Calu3 (cell line): ENCODE measurements around the gene KRTAP10-11. TPM values are rescaled to one million over a fixed set of nuclear protein-coding genes. Genes with fewer than 3 reads are reported as not detected.

Experiments used
- BruUV-seq: library from RNA; stranded (reverse); fragments of 400-500 nt; replicated peaks from 2 replicates; lab custom pipeline; 2021; lab: Mats Ljungman, UMichigan
- CTCF ChIA-PET: fragments of 300-600 bp; sonication (Branson Sonifier 250); formaldehyde crosslinking; loops from one replicate; lab custom pipeline; 2022; ENCODE audit warnings: antibody characterized with exemption; lab: Charles Lee
- DNase-seq: peaks from one replicate; pipeline ENCODE4 v3.0.0; 2022
- H3K27ac Mint-ChIP-seq: one replicate; pipeline ENCODE4 v1.8.0; 2022; ENCODE audit warnings: mixed read lengths; ENCODE audit not compliant: unreplicated experiment
- H3K27me3 Mint-ChIP-seq: one replicate; pipeline ENCODE4 v1.8.0; 2022; ENCODE audit warnings: mixed read lengths; ENCODE audit not compliant: unreplicated experiment
- H3K36me3 Mint-ChIP-seq: one replicate; pipeline ENCODE4 v1.8.0; 2022; ENCODE audit warnings: mild to moderate bottlenecking, moderate library complexity, mixed read lengths; ENCODE audit not compliant: insufficient read depth, unreplicated experiment
- H3K4me1 Mint-ChIP-seq: one replicate; pipeline ENCODE4 v1.8.0; 2022; ENCODE audit warnings: mild to moderate bottlenecking, low read depth, mixed read lengths; ENCODE audit not compliant: unreplicated experiment
- H3K4me3 Mint-ChIP-seq: one replicate; pipeline ENCODE4 v1.8.0; 2022; ENCODE audit warnings: mild to moderate bottlenecking, low read depth, moderate library complexity, mixed read lengths; ENCODE audit not compliant: unreplicated experiment
- H3K9me3 Mint-ChIP-seq: one replicate; pipeline ENCODE4 v1.8.0; 2022; ENCODE audit warnings: low read depth, mixed read lengths; ENCODE audit not compliant: unreplicated experiment
- intact Hi-C: fragments of 100-400 bp; cut with micrococcal nuclease; formaldehyde crosslinking; loops from one replicate; pipeline ENCODE4 v1.10.0; 2022; ENCODE audit not compliant: unreplicated experiment
- total RNA-seq: library from RNA; stranded (reverse); gene quantifications from 2 replicates; pipeline ENCODE4 v1.2.3, GENCODE V29; 2022
- TF ChIP-seq, protein P1 (sequence below): fragments of 200-600 bp; IDR thresholded peaks from one replicate; pipeline ENCODE4 v1.8.0; 2022; ENCODE audit warnings: antibody characterized with exemption; ENCODE audit not compliant: unreplicated experiment

The KRTAP10-11 gene
- total RNA-seq, 1 experiment from 2014 or later: not detected

DNA sequence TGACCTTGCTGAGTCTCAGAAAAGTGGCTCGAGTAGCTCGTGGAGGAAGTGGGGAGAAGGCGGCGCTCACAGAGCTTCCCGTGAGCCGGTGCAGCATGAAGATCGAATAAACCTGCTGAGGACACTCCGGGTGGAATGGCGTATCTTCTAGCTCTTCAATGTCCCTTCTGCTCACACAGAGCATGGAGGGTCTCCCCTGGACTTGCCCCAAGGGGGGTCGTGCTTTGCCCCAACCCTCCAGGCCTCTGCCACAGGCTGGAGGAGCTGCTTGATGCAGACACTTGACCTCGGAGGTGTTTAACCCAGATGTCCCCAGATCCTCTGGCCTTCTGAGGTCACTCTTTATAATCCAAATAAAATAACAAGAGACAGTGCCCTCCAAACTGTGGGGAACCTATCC is 48.6 kb downstream of the KRTAP10-11 start:
- TF ChIP-seq, protein P1, sequence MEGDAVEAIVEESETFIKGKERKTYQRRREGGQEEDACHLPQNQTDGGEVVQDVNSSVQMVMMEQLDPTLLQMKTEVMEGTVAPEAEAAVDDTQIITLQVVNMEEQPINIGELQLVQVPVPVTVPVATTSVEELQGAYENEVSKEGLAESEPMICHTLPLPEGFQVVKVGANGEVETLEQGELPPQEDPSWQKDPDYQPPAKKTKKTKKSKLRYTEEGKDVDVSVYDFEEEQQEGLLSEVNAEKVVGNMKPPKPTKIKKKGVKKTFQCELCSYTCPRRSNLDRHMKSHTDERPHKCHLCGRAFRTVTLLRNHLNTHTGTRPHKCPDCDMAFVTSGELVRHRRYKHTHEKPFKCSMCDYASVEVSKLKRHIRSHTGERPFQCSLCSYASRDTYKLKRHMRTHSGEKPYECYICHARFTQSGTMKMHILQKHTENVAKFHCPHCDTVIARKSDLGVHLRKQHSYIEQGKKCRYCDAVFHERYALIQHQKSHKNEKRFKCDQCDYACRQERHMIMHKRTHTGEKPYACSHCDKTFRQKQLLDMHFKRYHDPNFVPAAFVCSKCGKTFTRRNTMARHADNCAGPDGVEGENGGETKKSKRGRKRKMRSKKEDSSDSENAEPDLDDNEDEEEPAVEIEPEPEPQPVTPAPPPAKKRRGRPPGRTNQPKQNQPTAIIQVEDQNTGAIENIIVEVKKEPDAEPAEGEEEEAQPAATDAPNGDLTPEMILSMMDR: no peak
- peaks cover 14% of the 10 kb centered on the region for H3K4me1 Mint-ChIP-seq
- CTCF ChIA-PET: interaction anchor here (0.5 kb wide), 1 partner anchor 593 kb away, joined by 4 read pairs; the partner anchor contains the start of gene POFUT2
- no peak overlapping the region for H3K27ac Mint-ChIP-seq
- intact Hi-C loops: no loop called here
- H3K4me3 Mint-ChIP-seq: no peak overlapping the region
- no TSS peak for BruUV-seq
- H3K27me3 Mint-ChIP-seq: peaks cover 88% of the 10 kb centered on the region
- DNase-seq: no peak
- H3K36me3 Mint-ChIP-seq: no peaks in the 10 kb centered on the region
- peaks cover 2% of the 10 kb centered on the region for H3K9me3 Mint-ChIP-seq

DNA sequence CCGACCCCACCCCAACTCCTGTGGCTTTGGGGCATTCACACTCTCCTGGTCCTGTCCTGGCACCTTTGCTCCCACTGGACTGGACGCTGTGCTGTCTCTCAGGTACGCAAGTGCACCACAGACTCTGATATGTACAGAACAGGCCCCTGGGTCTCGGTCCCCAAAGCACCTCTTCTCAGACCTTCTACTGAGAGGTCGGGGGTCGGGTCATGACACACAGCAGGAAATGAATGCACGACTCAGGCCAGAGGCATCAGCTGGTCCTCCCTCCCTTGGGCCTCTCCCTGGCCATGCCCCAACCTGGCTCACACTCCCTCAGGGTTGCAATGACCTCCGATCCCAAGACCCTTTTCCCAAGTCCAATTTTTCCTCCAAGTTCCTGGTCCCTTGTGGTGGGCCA is 49.0 kb downstream of the KRTAP10-11 start:
- peaks cover 88% of the 10 kb centered on the region for H3K27me3 Mint-ChIP-seq
- CTCF ChIA-PET: no interaction called here
- H3K36me3 Mint-ChIP-seq: no peaks in the 10 kb centered on the region
- H3K4me1 Mint-ChIP-seq: peaks cover 14% of the 10 kb centered on the region
- BruUV-seq: no TSS peak
- H3K27ac Mint-ChIP-seq: no peak overlapping the region
- TF ChIP-seq, protein P1: no peak
- intact Hi-C loops: no loop called here
- no peak for DNase-seq
- H3K4me3 Mint-ChIP-seq: no peak overlapping the region
- peaks cover 2% of the 10 kb centered on the region for H3K9me3 Mint-ChIP-seq

DNA sequence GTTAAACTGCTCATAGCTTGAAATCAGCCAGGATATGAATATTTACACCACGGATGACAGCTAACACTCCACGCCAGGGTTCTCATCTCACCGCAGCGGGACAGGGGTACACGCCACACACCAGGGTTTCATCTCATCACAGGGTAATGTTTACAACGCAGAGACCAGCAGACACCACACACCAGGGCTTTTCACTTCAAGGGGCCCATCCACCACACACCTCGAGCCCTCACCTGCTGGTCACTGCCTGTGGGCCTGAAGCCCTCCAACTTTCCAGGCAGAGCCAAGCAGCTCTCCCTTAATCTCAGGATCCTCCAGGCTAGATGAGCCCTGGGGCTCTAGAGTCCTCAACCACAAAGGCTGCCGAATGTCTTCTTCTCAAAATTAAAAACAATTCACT is 49.4 kb downstream of the KRTAP10-11 start:
- BruUV-seq: no TSS peak
- TF ChIP-seq, protein P1: no peak
- Mint-ChIP-seq H3K27ac (no peak overlapping the region), H3K4me3 (no peak overlapping the region), H3K27me3 (peaks cover 88% of the 10 kb centered on the region), H3K4me1 (peaks cover 14% of the 10 kb centered on the region), H3K9me3 (peaks cover 2% of the 10 kb centered on the region), H3K36me3 (no peaks in the 10 kb centered on the region)
- DNase-seq: no peak
- CTCF ChIA-PET: no interaction called here
- intact Hi-C loops: no loop called here

DNA sequence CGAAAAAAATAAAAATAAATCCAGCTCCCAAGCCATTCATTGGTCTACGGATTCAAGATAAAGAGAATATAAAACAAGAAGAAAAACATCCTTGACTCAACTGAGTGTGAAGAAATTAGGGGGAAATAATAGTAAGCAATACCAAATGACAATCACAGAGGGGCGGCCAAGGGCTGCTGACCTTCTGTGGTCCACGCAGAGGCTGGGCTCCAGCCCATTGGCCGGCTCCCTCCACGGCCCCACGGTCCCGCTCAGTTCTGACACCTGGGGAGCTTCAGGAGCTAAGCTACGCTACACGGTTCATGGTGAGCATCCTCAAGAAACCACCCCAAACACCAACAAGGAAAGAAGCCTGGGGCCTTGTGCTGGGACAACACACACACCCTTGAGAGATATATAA is 50.4 kb downstream of the KRTAP10-11 start:
- intact Hi-C loops: no loop called here
- peaks cover 14% of the 10 kb centered on the region for H3K4me1 Mint-ChIP-seq
- no TSS peak for BruUV-seq
- H3K36me3 Mint-ChIP-seq: no peaks in the 10 kb centered on the region
- no peak for DNase-seq
- no peak overlapping the region for H3K4me3 Mint-ChIP-seq
- H3K9me3 Mint-ChIP-seq: peaks cover 2% of the 10 kb centered on the region
- TF ChIP-seq, protein P1: no peak
- H3K27ac Mint-ChIP-seq: no peak overlapping the region
- peaks cover 88% of the 10 kb centered on the region for H3K27me3 Mint-ChIP-seq
- CTCF ChIA-PET: no interaction called here

Other genes with a start within 250 kb of the KRTAP10-11 start
- 0.40 and 0.61 TPM in 2 replicates for gene LRRC3, start 190.9 kb upstream of the KRTAP10-11 start, total RNA-seq
- not detected in 2 replicates for gene KRTAP10-1, start 106.2 kb upstream of the KRTAP10-11 start, total RNA-seq
- not detected in 2 replicates for gene KRTAP10-2, start 94.9 kb upstream of the KRTAP10-11 start, total RNA-seq
- gene KRTAP10-3, start 87.6 kb upstream of the KRTAP10-11 start, total RNA-seq: not detected in 2 replicates
- gene KRTAP10-4, start 72.7 kb upstream of the KRTAP10-11 start, total RNA-seq: not detected in 2 replicates
- gene KRTAP10-5, start 65.8 kb upstream of the KRTAP10-11 start, total RNA-seq: not detected in 2 replicates
- gene KRTAP10-6, start 53.9 kb upstream of the KRTAP10-11 start, total RNA-seq: not detected in 2 replicates
- not detected in 2 replicates for gene KRTAP10-7, start 45.8 kb upstream of the KRTAP10-11 start, total RNA-seq
- gene KRTAP10-8, start 34.3 kb upstream of the KRTAP10-11 start, total RNA-seq: not detected in 2 replicates
- gene KRTAP10-9, start 19.3 kb upstream of the KRTAP10-11 start, total RNA-seq: not detected in 2 replicates
- gene KRTAP10-10, start 9.1 kb upstream of the KRTAP10-11 start, total RNA-seq: not detected in 2 replicates
- not detected in 2 replicates for gene KRTAP12-4, start 8.2 kb downstream of the KRTAP10-11 start, total RNA-seq
- gene KRTAP12-3, start 11.5 kb downstream of the KRTAP10-11 start, total RNA-seq: not detected in 2 replicates
- gene KRTAP12-2, start 20.5 kb downstream of the KRTAP10-11 start, total RNA-seq: not detected in 2 replicates
- not detected in 2 replicates for gene KRTAP12-1, start 35.7 kb downstream of the KRTAP10-11 start, total RNA-seq
- gene KRTAP10-12, start 50.8 kb downstream of the KRTAP10-11 start, total RNA-seq: not detected in 2 replicates
- gene TSPEAR, start 65.2 kb downstream of the KRTAP10-11 start, total RNA-seq: not detected in 2 replicates
- 61.7 and 70.8 TPM in 2 replicates for gene UBE2G2, start 155.4 kb downstream of the KRTAP10-11 start, total RNA-seq
- gene SUMO3, start 171.6 kb downstream of the KRTAP10-11 start, total RNA-seq: 56.7 and 58.1 TPM in 2 replicates
- 135 and 136 TPM in 2 replicates for gene PTTG1IP, start 227.3 kb downstream of the KRTAP10-11 start, total RNA-seq